Transverse colon (tissue), 3 donors: ENCODE data around the gene SLC11A2.

ENCODE experiments used
- POLR2A ChIP-seq: fragments of 450-650 bp; IDR thresholded peaks from one replicate; pipeline ENCODE4 v1.6.1; 2016; ENCODE audit warnings: antibody characterized with exemption, mild to moderate bottlenecking, moderate library complexity
- TF ChIP-seq, protein P1 (sequence below), 5 experiments: fragments of 200-600 bp in 3 of 5; fragments of 450-650 bp in 2 of 5; sonication (generic) in 3 of 5; IDR thresholded peaks; 1 replicate in 2 of 5; 2 replicates in 3 of 5; pipeline ENCODE4 v1.5.1; 2016 to 2017; ENCODE audit warnings: antibody characterized with exemption in 5 of 5, inconsistent platforms in 3 of 5, mild to moderate bottlenecking in 2 of 5, moderate library complexity in 1 of 5

DNA sequence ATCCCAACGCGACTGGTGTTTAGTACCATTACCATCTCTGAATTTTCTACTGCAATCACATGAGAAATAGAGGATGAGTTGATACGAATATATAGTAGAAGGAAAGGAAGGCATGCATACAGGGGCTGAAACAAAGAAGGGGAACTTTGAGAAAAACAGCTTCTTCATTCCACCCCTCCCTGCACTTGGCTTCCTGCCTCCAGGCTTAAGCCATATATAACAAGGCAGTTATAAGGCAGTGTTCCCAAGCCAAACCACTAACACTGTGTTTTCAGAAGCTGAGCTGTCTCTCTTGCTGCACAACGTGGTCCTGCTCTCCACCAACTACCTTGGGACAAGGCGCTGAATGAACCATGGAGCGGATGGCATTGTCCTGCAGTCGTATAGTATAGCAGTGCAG lies 32.9 kb upstream of the SLC11A2 start:
- no peak for TF ChIP-seq POLR2A
- TF ChIP-seq, protein P1, sequence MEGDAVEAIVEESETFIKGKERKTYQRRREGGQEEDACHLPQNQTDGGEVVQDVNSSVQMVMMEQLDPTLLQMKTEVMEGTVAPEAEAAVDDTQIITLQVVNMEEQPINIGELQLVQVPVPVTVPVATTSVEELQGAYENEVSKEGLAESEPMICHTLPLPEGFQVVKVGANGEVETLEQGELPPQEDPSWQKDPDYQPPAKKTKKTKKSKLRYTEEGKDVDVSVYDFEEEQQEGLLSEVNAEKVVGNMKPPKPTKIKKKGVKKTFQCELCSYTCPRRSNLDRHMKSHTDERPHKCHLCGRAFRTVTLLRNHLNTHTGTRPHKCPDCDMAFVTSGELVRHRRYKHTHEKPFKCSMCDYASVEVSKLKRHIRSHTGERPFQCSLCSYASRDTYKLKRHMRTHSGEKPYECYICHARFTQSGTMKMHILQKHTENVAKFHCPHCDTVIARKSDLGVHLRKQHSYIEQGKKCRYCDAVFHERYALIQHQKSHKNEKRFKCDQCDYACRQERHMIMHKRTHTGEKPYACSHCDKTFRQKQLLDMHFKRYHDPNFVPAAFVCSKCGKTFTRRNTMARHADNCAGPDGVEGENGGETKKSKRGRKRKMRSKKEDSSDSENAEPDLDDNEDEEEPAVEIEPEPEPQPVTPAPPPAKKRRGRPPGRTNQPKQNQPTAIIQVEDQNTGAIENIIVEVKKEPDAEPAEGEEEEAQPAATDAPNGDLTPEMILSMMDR (IDR thresholded peaks at IDR 0.05) = no peak
